Glutamatergic neuron (in vitro differentiated cells): Measurements from ENCODE around the gene SLC25A29. TPM values are rescaled to one million over a fixed set of nuclear protein-coding genes. Genes with fewer than 3 reads are reported as not detected.
"Not testable (repeated sequence)": the region's sequence is repeated elsewhere in the genome, so short reads cannot be mapped to it uniquely, and the experiment has no call there.

Experiments
- DNase-seq: peaks from one replicate; pipeline ENCODE4 v3.0.0; 2022
- H3K27ac Mint-ChIP-seq: one replicate; pipeline ENCODE4 v1.8.0; 2020; ENCODE audit warnings: mild to moderate bottlenecking, mixed read lengths, inconsistent platforms; ENCODE audit not compliant: unreplicated experiment
- H3K27me3 Mint-ChIP-seq: one replicate; pipeline ENCODE4 v1.8.0; 2020; ENCODE audit warnings: mild to moderate bottlenecking, moderate library complexity, mixed read lengths, inconsistent platforms; ENCODE audit not compliant: unreplicated experiment
- H3K36me3 Mint-ChIP-seq: one replicate; pipeline ENCODE4 v1.8.0; 2020; ENCODE audit warnings: mild to moderate bottlenecking, mixed read lengths, inconsistent platforms; ENCODE audit not compliant: unreplicated experiment
- H3K4me1 Mint-ChIP-seq: one replicate; pipeline ENCODE4 v1.8.0; 2020; ENCODE audit warnings: mild to moderate bottlenecking, low read depth, mixed read lengths, inconsistent platforms; ENCODE audit not compliant: unreplicated experiment
- H3K4me3 Mint-ChIP-seq: one replicate; pipeline ENCODE4 v1.8.0; 2020; ENCODE audit warnings: mild to moderate bottlenecking, mixed read lengths, inconsistent platforms; ENCODE audit not compliant: unreplicated experiment
- H3K9me3 Mint-ChIP-seq: one replicate; pipeline ENCODE4 v1.8.0; 2020; ENCODE audit warnings: mild to moderate bottlenecking, moderate library complexity, mixed read lengths, inconsistent platforms; ENCODE audit not compliant: unreplicated experiment
- total RNA-seq: library from RNA; stranded (reverse); fragmentation: NEBNext Ultra II Directional; extraction: Animal tissue kit (Norgen Biotek cat#: 25700); gene quantifications from one replicate; pipeline ENCODE4 v1.2.1, GENCODE V29; 2021; ENCODE audit not compliant: unreplicated experiment
- TF ChIP-seq, protein P1 (sequence below): fragments of 200-600 bp; sonication (generic); IDR thresholded peaks from one replicate; pipeline ENCODE4 v1.5.0; 2021; ENCODE audit not compliant: partially characterized antibody, unreplicated experiment

The SLC25A29 gene
- total RNA-seq, 1 donor from 2014 or later = 409 TPM

DNA sequence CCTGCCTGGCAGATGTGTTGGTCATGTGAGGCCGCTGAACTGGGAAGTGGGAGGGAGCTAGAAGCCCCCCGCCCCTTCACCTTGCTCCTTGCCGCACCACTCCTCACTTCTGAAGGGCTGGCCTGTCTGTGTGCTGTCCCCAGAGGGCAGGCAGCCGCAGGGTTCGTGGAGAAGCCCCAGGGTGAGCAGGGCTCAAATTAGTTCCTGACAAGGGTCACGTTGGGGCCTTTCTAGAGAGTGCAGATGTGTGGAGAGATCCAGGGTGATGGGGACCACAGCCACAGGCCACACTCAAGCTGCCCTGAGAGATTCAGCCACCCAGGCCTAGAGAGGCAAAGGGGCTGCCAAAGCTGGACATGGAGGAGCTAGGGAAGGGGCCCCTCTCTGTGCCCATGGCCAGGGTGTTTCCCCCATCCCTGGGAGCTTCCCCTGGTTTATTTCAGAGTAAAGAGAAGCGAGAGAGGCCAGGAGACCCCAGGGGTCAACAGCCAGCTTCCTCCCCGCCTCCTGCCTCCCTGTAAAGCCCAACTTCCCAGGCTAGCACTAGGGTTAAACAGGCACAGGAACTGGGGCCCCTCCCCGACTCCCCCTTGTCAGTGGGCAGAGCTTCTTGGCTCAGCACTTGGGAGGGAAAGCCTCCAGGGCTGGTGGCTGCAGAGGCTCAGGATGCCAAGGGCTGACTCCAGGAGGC, 16.2 kb downstream of the SLC25A29 start:
- H3K4me3 Mint-ChIP-seq = no peak overlapping the region
- peaks cover 11% of the 10 kb centered on the region for H3K9me3 Mint-ChIP-seq
- peaks cover 14% of the 10 kb centered on the region for H3K27me3 Mint-ChIP-seq
- H3K4me1 Mint-ChIP-seq = peaks cover 23% of the 10 kb centered on the region
- peak overlapping the region; percentile 55 for H3K27ac Mint-ChIP-seq
- H3K36me3 Mint-ChIP-seq = no peaks in the 10 kb centered on the region
- TF ChIP-seq, protein P1, sequence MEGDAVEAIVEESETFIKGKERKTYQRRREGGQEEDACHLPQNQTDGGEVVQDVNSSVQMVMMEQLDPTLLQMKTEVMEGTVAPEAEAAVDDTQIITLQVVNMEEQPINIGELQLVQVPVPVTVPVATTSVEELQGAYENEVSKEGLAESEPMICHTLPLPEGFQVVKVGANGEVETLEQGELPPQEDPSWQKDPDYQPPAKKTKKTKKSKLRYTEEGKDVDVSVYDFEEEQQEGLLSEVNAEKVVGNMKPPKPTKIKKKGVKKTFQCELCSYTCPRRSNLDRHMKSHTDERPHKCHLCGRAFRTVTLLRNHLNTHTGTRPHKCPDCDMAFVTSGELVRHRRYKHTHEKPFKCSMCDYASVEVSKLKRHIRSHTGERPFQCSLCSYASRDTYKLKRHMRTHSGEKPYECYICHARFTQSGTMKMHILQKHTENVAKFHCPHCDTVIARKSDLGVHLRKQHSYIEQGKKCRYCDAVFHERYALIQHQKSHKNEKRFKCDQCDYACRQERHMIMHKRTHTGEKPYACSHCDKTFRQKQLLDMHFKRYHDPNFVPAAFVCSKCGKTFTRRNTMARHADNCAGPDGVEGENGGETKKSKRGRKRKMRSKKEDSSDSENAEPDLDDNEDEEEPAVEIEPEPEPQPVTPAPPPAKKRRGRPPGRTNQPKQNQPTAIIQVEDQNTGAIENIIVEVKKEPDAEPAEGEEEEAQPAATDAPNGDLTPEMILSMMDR = no peak
- peak; percentile 13 for DNase-seq

DNA sequence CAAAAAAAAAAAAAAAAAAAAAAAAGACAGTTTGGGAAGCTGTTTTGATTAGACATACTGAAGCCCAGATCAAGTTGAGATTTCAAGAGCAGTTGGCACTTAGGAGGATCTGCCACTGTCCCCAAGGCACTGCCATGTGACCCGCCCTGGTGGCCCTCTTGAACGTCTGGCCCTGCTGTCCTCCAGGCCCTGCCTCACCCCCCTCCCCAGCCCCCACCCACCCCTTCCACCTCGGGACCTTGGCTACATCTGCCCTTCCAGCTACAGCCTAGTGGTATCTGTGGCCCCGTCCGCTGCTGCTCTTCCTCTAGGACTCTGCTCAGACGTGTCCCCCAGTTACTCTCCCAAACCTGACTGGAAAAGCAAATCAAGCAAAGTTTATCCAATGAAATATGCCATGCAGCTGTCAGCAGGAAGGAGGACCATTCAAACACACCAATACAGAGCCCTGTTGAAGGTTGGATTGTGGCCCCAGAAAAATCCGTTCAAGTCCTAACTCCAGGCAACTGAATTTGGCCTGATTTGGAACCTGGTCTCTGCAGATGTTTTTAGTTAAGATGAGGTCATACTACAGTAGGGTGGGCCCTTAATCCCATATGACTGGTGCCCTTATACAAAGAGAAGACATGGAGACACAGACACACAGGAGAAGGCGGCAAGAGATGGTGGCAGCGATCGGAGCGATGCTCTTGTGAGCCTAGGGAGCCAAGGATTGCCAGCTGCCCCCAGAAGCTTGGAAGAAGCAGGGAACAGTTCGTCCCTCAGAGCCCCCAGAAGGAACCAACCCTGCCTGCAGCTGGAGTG, 17.7 kb downstream of the SLC25A29 start:
- peak overlapping the region; percentile 77 for H3K27ac Mint-ChIP-seq
- H3K4me1 Mint-ChIP-seq = peaks cover 21% of the 10 kb centered on the region
- H3K36me3 Mint-ChIP-seq = no peaks in the 10 kb centered on the region
- peaks cover 11% of the 10 kb centered on the region for H3K9me3 Mint-ChIP-seq
- no peak for DNase-seq
- peak overlapping the region; percentile 59 for H3K4me3 Mint-ChIP-seq
- H3K27me3 Mint-ChIP-seq = peaks cover 14% of the 10 kb centered on the region
- TF ChIP-seq, protein P1 = no peak

DNA sequence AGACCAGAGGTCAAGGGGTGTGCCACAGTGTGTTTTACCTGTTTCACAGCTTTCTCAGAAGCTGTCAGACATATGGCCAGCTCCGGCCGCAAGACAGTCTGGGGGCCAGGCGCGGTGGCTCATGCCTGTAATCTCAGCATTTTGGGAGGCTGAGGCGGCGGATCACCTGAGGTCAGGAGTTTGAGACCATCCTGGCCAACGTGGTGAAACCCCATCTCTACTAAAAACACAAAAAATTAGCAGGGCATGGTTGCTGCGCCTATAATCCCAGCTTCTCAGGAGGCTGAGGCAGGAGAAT, 18.3 kb downstream of the SLC25A29 start:
- Mint-ChIP-seq H3K27me3 (peaks cover 14% of the 10 kb centered on the region), H3K4me1 (peaks cover 21% of the 10 kb centered on the region), H3K27ac (peak overlapping the region; percentile 84)
- not testable (repeated sequence) for H3K9me3 Mint-ChIP-seq, H3K4me3 Mint-ChIP-seq, DNase-seq, H3K36me3 Mint-ChIP-seq

DNA sequence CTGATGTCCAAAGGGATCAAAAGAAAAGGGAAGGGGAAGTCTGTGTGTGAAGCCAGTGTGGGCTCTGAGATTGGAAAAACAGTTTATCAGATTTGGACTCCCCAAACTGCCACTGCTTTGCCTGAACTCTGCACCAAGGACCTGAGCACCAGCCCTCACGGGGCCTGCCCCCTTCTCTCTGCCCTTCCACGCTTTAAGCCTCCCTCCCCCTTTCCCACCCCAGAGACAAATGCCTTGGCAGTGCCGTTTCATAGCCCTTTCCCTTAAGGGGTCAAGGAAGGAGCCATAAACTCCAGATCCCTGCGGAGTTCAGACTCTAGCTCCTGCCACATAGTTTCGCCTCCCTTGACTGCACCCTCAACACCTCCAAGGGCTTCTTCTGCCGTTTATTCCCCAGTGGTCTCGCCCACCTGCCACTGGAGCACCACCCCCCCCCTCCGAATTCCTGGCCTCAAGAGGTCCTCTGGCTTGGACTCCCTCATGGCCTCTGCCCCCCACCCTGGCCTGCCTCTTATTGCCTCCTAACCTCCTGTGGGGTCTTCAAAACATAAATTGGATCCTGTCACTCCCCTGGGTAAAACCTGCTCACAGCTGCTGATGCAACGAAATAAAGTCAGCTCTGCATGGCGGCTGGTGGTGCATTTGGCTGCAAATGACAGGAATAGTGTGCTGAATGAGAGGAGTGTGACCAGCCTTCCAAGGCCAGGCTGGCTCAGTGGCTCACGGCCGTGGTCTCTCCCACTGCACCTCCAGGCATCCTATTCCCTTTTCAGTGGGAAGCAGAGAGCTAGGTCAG, 18.8 kb downstream of the SLC25A29 start:
- Mint-ChIP-seq H3K9me3 (peaks cover 9% of the 10 kb centered on the region), H3K4me3 (peak overlapping the region; percentile 46), H3K27ac (peak overlapping the region; percentile 84), H3K4me1 (peaks cover 25% of the 10 kb centered on the region), H3K36me3 (no peaks in the 10 kb centered on the region), H3K27me3 (peaks cover 14% of the 10 kb centered on the region)
- no peak for DNase-seq
- TF ChIP-seq, protein P1 = no peak

DNA sequence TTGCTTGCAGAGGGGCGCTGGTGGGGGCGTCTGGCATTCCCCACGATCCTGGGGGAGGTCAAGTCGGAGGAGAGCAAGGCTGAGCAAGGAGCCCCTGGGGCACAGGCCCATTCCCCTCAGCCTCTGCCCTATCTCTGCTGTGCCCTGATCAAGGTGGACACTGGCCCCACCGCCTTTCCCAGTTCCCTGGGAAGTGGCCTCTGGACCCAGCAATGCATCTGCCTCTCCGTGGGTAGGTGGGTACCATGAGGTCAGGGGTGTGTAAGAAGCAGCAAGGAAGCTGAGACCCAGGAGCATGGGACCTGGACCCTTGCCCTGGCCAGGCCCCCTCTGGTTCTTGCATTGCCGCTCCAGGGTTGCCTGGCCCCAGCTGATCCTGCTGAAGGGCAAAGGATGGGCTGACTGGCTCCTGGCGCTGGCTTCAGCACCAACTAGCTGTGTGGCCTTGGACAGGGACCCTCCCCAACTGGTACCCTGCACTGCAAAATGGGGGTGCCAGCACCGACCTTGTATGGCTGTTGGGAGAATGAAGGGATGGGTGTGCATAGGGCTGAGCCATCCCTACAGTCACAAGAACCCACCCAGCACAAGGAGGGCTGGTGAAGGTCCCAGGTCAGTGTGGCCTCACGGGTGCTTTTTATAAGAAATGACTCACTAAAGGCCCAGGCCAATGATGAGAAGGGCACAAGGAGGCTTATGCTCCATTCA, 19.6 kb downstream of the SLC25A29 start:
- TF ChIP-seq, protein P1 = no peak
- DNase-seq = no peak
- H3K4me1 Mint-ChIP-seq = peaks cover 32% of the 10 kb centered on the region
- no peaks in the 10 kb centered on the region for H3K36me3 Mint-ChIP-seq
- H3K27ac Mint-ChIP-seq = peak overlapping the region; percentile 43
- H3K27me3 Mint-ChIP-seq = peaks cover 20% of the 10 kb centered on the region
- H3K4me3 Mint-ChIP-seq = peak overlapping the region; percentile 76
- H3K9me3 Mint-ChIP-seq = peaks cover 9% of the 10 kb centered on the region
